Lung microvascular endothelial cell (primary cell): ENCODE measurements around the gene FMO4. TPM values are rescaled to one million over a fixed set of nuclear protein-coding genes. Genes with fewer than 3 reads are reported as not detected.
"Not testable (repeated sequence)": the region's sequence is repeated elsewhere in the genome, so short reads cannot be mapped to it uniquely, and the experiment has no call there.

Source experiments
- DNase-seq, 2 donors: peaks; one replicate each; pipeline versions ENCODE4 v3.0.0 to v3.0.0-alpha.2; 2010; ENCODE audit warnings: low read depth in 2 of 2
- total RNA-seq: library from RNA; depleted of rRNA; stranded (reverse); fragments of >200 nt; gene quantifications from 2 replicates; pipeline ENCODE4 v1.2.1, GENCODE V29; 2014

The FMO4 gene
- total RNA-seq, 1 donor from 2014 or later = 0.79 TPM

GRCh38 chr1:171329251-171329650 lies 15.3 kb downstream of the FMO4 start:
- no peak for DNase-seq

GRCh38 chr1:171334024-171334640 lies 20.1 kb downstream of the FMO4 start:
- DNase-seq = no peak

- no peak for DNase-seq
Measured at GRCh38 chr1:171335964-171336363, 22.0 kb downstream of the FMO4 start.

- not testable (repeated sequence) for DNase-seq
Measured at GRCh38 chr1:171339345-171339744, 25.4 kb downstream of the FMO4 start.

- DNase-seq = no peak
Measured at GRCh38 chr1:171343727-171344472, 29.9 kb downstream of the FMO4 start.

GRCh38 chr1:171344473-171344820 lies 30.5 kb downstream of the FMO4 start:
- no peak for DNase-seq

GRCh38 chr1:171345536-171345935 lies 31.6 kb downstream of the FMO4 start:
- DNase-seq = peak in 1 of 2 donors; percentile 2

- peak in 1 of 2 donors; percentile 4 for DNase-seq
Measured at GRCh38 chr1:171346881-171347280, 32.9 kb downstream of the FMO4 start.

GRCh38 chr1:171350594-171350993 lies 36.6 kb downstream of the FMO4 start:
- no peak for DNase-seq

- no peak for DNase-seq
Measured at GRCh38 chr1:171351961-171352360, 38.0 kb downstream of the FMO4 start.

- DNase-seq = no peak
Measured at GRCh38 chr1:171352554-171352953, 38.6 kb downstream of the FMO4 start.

- no peak for DNase-seq
Measured at GRCh38 chr1:171355727-171356126, 41.7 kb downstream of the FMO4 start.

GRCh38 chr1:171357179-171357578 lies 43.2 kb downstream of the FMO4 start:
- no peak for DNase-seq

- not testable (repeated sequence) for DNase-seq
Measured at GRCh38 chr1:171359355-171359648, 45.3 kb downstream of the FMO4 start.

- peak in 1 of 2 donors; percentile 8 for DNase-seq
Measured at GRCh38 chr1:171359731-171360527, 45.9 kb downstream of the FMO4 start.

GRCh38 chr1:171366085-171366484 lies 52.1 kb downstream of the FMO4 start:
- DNase-seq = no peak

- DNase-seq = no peak
Measured at GRCh38 chr1:171366816-171367215, 52.8 kb downstream of the FMO4 start.

- no peak for DNase-seq
Measured at GRCh38 chr1:171367436-171367835, 53.5 kb downstream of the FMO4 start.

GRCh38 chr1:171372418-171373084 lies 58.6 kb downstream of the FMO4 start:
- DNase-seq = peak in 1 of 2 donors; percentile 50

GRCh38 chr1:171373357-171374122 lies 59.6 kb downstream of the FMO4 start:
- DNase-seq = not testable (repeated sequence)

- DNase-seq = no peak
Measured at GRCh38 chr1:171379846-171380245, 65.9 kb downstream of the FMO4 start.
